ENCODE measurements around the gene ITPR3. TPM values are rescaled to one million over a fixed set of nuclear protein-coding genes. Genes with fewer than 3 reads are reported as not detected.

The ITPR3 gene
- total RNA-seq, 3 donors from 2014 or later (not counting 1 experiment from before 2014, with no cell fraction given): 45.5 to 66.7 (median 46.0) TPM

DNA sequence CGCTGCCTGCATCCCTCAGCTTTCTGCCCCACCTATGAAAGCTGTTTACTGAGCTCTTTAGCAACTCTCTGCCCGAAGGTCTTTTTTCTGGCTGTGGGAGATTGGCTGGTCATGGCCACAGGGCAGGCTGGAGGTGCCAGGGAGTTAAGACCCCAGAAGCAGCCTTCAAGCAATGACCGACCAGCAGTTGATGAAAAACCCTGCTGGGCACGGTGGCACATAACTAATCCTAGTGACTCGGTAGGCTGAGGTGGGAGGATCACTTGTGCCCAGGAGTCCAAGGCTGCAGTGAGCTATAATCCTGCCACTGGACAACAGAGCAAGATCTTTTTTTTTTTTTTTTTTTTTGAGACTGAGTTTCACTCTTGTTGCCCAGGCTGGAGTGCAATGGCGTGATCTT is 20.4 kb upstream of the ITPR3 start:
- peaks cover 0 to 4% of the 10 kb centered on the region in 2 donors for H3K9me3 Mint-ChIP-seq
- H3K27ac Mint-ChIP-seq: no peak overlapping the region
- no peak overlapping the region for H3K4me3 ChIP-seq (ENCODE audit: low read length)
- H3K27ac ChIP-seq (ENCODE audit: low read length): no peak overlapping the region
- H3K36me3 Mint-ChIP-seq: no peaks in the 10 kb centered on the region
- no peak overlapping the region for H3K4me3 Mint-ChIP-seq
- peaks cover 0 to 6% of the 10 kb centered on the region in 2 donors for H3K4me1 Mint-ChIP-seq
- peaks cover 0 to 2% of the 10 kb centered on the region in 2 donors for H3K27me3 Mint-ChIP-seq (ENCODE audit: low read depth in 2 of 2)
- H3K9me3 ChIP-seq (ENCODE audit: control insufficient read depth, insufficient read depth, low read length): no peaks in the 10 kb centered on the region
- 97% methylated on average over 6 of the region's 6 CpGs for WGBS (ENCODE audit: insufficient coverage)
- H3K4me1 ChIP-seq (ENCODE audit: control insufficient read depth, insufficient read depth, low read length): peaks cover 9% of the 10 kb centered on the region
- intact Hi-C loops (cut with micrococcal nuclease): no loop called here
- TF ChIP-seq, protein P1, sequence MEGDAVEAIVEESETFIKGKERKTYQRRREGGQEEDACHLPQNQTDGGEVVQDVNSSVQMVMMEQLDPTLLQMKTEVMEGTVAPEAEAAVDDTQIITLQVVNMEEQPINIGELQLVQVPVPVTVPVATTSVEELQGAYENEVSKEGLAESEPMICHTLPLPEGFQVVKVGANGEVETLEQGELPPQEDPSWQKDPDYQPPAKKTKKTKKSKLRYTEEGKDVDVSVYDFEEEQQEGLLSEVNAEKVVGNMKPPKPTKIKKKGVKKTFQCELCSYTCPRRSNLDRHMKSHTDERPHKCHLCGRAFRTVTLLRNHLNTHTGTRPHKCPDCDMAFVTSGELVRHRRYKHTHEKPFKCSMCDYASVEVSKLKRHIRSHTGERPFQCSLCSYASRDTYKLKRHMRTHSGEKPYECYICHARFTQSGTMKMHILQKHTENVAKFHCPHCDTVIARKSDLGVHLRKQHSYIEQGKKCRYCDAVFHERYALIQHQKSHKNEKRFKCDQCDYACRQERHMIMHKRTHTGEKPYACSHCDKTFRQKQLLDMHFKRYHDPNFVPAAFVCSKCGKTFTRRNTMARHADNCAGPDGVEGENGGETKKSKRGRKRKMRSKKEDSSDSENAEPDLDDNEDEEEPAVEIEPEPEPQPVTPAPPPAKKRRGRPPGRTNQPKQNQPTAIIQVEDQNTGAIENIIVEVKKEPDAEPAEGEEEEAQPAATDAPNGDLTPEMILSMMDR (IDR thresholded peaks at IDR 0.05): no peak
- DNase-seq: no peak
- no peaks in the 10 kb centered on the region for H3K27me3 ChIP-seq (ENCODE audit: control insufficient read depth, insufficient read depth, low read length)
- no peak for ATAC-seq
- H3K36me3 ChIP-seq (ENCODE audit: control insufficient read depth, insufficient read depth, low read length): no peaks in the 10 kb centered on the region

DNA sequence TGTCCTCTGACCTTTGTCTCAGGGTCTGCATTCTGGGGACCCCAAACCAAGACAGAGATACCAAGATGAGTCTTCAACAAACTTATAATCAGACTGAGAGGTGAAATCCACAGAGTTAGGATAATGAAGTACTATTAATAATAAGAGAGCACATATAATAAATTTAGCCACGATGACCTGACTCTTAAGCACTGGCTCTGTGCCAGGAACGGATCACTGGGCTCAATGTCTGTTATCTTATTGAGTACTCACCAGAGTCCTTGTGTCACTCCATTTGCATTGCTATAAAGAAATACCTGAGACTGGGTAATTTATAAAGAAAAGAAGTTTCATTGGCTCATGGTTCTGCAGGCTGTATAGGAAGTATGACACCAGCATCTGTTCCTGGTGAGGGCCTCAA is 18.9 kb upstream of the ITPR3 start:
- no peak overlapping the region for H3K4me3 Mint-ChIP-seq
- no peak overlapping the region for H3K27ac ChIP-seq (ENCODE audit: low read length)
- no peaks in the 10 kb centered on the region for H3K36me3 Mint-ChIP-seq
- TF ChIP-seq, protein P1 (IDR thresholded peaks at IDR 0.05): no peak
- DNase-seq (no peak), ATAC-seq (no peak)
- 70% methylated on average over 2 of the region's 2 CpGs for WGBS (ENCODE audit: insufficient coverage)
- H3K4me3 ChIP-seq (ENCODE audit: low read length): no peak overlapping the region
- H3K27me3 ChIP-seq (ENCODE audit: control insufficient read depth, insufficient read depth, low read length): no peaks in the 10 kb centered on the region
- H3K4me1 ChIP-seq (ENCODE audit: control insufficient read depth, insufficient read depth, low read length): peaks cover 3% of the 10 kb centered on the region
- no peak overlapping the region for H3K27ac Mint-ChIP-seq
- intact Hi-C loops (cut with micrococcal nuclease): no loop called here
- peaks cover 0 to 2% of the 10 kb centered on the region in 2 donors for H3K27me3 Mint-ChIP-seq (ENCODE audit: low read depth in 2 of 2)
- H3K36me3 ChIP-seq (ENCODE audit: control insufficient read depth, insufficient read depth, low read length): no peaks in the 10 kb centered on the region
- H3K9me3 Mint-ChIP-seq: peaks cover 0 to 4% of the 10 kb centered on the region in 2 donors
- H3K4me1 Mint-ChIP-seq: no peaks in the 10 kb centered on the region
- H3K9me3 ChIP-seq (ENCODE audit: control insufficient read depth, insufficient read depth, low read length): no peaks in the 10 kb centered on the region

DNA sequence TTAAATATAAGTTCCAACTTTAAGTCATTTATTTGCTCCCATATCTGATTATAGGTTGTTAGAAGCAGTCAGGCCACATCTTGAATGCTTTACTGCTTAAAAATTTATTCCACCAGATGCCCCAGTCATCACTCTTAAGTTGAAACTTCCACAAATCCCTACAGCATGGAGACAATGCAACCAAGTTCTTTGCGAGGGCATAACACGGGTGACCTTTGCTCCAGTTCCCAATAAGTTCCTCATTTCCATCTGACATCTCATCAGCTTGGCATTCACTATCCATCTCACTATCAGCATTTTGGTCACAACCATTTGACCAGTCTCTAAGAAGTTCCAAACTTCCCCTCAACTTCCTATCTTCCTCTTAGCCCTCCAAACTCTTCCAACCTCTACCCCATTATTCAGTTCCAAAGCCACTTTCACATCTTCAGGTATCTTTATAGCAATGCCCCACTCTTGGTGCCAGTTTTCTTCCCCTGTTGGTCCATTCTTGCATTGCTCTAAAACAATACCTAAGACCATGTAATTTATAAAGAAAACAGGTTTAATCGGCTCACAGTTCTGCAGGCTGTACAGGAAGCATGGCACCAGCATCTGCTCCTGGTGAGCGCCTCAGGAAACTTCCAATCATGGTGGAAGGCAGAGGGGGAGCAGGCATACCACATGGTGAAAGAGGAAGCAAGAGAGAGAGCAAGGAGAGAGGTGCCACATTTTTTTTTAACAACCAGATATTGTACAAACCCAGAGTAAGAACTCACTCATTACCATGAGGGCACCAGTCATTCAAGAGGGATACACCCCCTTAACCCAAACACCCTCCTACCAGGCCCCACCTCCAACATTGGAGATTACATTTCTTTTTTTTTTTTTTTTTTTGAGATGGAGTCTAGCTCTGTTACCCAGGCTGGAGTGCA is 15.9 kb upstream of the ITPR3 start:
- no peak overlapping the region for H3K27ac Mint-ChIP-seq
- peaks cover 0 to 4% of the 10 kb centered on the region in 2 donors for H3K9me3 Mint-ChIP-seq
- no peak overlapping the region for H3K27ac ChIP-seq (ENCODE audit: low read length)
- no peaks in the 10 kb centered on the region for H3K27me3 ChIP-seq (ENCODE audit: control insufficient read depth, insufficient read depth, low read length)
- TF ChIP-seq, protein P1 (IDR thresholded peaks at IDR 0.05): no peak
- H3K9me3 ChIP-seq (ENCODE audit: control insufficient read depth, insufficient read depth, low read length): no peaks in the 10 kb centered on the region
- H3K36me3 ChIP-seq (ENCODE audit: control insufficient read depth, insufficient read depth, low read length): no peaks in the 10 kb centered on the region
- H3K4me3 ChIP-seq (ENCODE audit: low read length): no peak overlapping the region
- 93% methylated on average over 4 of the region's 4 CpGs for WGBS (ENCODE audit: insufficient coverage)
- H3K4me1 Mint-ChIP-seq: no peaks in the 10 kb centered on the region
- intact Hi-C loops (cut with micrococcal nuclease): no loop called here
- ATAC-seq: no peak
- no peak for DNase-seq
- no peak overlapping the region for H3K4me3 Mint-ChIP-seq
- H3K36me3 Mint-ChIP-seq: no peaks in the 10 kb centered on the region
- peaks cover 0 to 7% of the 10 kb centered on the region in 2 donors for H3K27me3 Mint-ChIP-seq (ENCODE audit: low read depth in 2 of 2)
- H3K4me1 ChIP-seq (ENCODE audit: control insufficient read depth, insufficient read depth, low read length): no peaks in the 10 kb centered on the region

Data from natural killer cell (primary cell).